HG03045 (cell line): ENCODE measurements around the gene SCD.

ENCODE experiments used
- ATAC-seq: cut with Tn5 transposase; IDR thresholded peaks from one replicate; pipeline ENCODE4 v1.9.1; 2021; ENCODE audit warnings: mild to moderate bottlenecking, moderate library complexity; ENCODE audit not compliant: unreplicated experiment

The SCD gene

GRCh38 chr10:100339236-100339635, 7.8 kb upstream of the SCD start:
- no peak for ATAC-seq

DNA sequence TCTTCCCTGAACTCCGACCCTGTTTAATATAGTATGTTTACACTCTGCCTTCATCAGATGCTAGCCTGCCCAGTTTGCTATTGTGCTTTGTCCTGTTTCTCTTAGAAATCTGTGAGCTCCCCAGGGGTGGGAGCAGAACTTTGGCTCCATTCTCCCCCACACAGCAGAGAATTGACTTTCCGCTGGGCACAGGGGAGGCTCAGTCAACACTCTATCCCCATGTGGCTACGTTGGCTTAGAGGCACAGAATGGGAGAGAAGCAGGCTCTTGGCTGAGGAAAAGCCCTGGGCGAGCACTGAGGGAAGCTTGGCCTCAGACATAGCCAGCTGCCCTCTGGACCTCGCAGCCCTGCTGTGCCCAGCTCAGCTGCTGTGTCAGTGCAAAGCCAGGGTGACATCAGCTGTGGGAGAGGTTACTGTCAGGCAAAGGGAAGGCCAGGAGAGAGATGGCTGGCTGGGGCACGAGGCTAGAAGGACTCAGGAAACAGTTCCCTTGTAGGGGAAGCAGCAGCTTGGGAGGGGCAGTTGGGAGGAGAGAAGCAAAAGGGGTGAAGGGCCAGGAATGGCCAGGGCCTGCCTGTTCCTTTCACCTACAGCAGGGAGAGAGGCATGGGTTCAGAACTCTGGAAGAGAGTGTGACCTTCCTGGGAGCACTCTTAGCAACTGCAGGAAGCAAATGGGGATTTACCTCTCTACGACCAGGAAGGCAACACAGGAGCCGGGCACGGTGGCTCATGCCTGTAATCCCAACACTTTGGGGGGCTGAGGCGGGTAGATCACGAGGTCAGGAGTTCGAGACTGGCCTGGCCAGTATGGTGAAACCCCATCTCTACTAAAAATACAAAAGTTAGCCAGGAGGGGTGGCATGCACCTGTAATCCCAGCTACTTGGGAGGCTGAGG, 5.8 kb upstream of the SCD start:
- no peak for ATAC-seq

DNA sequence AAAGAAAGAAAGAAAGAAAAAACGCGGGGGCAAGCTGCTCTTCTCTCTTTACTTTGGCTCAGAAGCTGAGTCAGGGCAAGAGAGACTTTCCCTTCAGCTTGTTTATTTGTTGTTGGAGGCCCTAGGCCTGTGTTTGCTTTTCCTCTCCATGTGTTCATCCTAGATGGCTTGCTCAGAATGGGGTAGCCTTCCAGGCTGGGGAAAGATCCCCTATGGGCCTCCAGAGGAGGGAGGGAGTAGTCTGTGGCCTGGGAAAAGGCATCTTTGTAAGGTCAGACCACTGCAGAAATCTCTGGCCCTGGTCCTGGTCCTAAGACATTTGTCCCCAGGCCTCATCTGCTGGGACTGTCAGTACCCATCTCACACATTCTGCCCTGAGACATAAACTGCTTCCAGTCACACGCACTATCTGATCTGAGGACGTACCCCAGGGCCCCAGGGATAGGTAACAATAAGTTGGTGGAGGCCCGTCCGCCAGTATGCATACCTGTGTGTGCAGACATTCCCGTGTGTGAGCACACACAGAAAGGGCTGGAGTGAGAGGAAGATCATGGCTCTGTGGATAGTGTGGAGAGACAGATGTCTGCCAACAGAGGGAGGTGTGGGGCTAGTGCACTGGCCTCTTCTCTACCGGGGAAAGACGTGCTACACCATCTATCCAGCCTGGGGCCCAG, 4.9 kb upstream of the SCD start:
- no peak for ATAC-seq

GRCh38 chr10:100342627-100342972, 4.4 kb upstream of the SCD start:
- no peak for ATAC-seq

- ATAC-seq: no peak
Measured at GRCh38 chr10:100344241-100344788, 2.7 kb upstream of the SCD start.

DNA sequence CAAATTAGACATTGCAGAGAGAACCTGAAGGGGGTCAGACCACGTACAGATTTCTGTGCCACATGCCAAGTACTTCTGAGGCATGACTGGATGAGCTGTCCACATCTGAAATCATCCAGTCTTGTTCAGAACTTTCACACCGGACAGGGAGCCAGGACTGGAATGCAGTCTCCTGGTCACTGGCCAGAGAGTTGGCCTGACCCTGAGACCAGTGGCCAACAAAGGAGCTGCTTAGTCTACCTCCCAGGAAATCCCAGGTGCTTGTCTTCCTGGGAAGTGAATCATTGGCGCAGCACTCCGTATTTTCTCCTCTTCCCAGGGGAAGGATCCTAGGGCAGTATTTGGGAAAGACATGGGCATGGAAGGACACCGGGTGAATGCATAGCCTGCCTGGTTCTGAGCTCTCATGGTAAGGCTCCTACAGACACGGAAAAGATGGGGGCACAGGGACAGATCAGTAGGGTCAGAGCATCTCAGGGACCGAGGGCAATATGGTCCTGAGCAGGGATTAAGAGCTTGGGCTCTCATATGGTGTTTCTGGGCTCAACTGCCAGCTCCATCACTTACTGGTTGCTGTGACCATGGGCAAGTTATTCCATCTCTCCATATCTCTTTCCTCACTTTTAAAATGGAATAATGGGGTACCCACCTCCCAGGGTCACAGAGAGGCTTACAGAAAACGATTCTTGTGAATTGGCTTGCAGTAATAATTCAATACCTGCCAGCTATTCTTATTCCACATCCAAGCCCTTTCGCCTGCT, 1.3 kb upstream of the SCD start:
- no peak for ATAC-seq

- ATAC-seq: peak; percentile 51
Measured at GRCh38 chr10:100346351-100346764, 675 bp upstream of the SCD start.

- no peak for ATAC-seq
Measured at GRCh38 chr10:100347568-100348195, 649 bp downstream of the SCD start.

DNA sequence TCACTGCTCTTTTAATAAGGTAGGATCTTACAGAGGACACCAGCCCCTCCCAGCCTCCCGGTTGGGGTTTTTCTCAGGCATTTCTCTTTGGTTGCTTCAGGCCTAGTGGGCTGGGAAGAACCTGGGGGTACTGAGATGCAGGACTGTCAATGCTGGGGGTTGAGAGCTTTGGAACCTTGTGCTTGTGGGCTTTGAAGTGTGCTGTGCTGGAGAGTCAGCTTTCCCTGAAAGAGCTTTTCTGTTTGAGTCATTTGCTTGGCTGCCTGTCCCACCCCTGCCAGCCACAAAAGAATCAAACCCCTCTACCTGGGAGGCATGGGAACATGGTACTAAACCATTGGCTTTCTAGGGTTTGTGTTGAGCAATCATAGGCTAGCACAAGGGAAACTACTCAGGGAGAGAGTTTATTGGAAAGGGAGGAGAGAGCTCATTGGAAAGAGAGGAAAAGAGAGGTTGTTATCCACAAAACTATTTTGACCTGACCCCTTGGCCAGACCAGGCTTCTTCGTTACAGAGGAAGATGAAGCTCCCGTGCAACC, 1.4 kb downstream of the SCD start:
- ATAC-seq: no peak

- ATAC-seq: no peak
Measured at GRCh38 chr10:100349087-100349486, 2.1 kb downstream of the SCD start.

DNA sequence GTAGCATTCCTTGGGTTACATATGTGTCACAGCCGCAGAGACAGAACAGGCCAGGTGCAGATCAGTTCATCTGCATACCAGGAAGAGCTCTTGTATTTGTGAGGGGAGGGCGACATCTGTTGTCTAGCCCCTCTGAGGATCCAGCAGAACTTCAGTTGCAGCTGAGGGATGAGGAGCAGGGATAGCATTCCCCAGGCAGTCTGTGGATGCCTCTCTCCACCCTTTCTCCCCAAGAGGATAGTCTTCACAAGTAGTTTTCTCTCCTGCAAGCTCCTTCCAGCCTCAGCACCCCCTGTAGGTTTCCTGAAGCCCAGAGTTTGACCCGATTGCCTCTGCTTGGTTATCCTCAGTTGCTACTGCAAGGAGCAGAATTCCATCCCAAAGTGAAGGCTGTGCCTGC, 2.6 kb downstream of the SCD start:
- ATAC-seq: no peak

DNA sequence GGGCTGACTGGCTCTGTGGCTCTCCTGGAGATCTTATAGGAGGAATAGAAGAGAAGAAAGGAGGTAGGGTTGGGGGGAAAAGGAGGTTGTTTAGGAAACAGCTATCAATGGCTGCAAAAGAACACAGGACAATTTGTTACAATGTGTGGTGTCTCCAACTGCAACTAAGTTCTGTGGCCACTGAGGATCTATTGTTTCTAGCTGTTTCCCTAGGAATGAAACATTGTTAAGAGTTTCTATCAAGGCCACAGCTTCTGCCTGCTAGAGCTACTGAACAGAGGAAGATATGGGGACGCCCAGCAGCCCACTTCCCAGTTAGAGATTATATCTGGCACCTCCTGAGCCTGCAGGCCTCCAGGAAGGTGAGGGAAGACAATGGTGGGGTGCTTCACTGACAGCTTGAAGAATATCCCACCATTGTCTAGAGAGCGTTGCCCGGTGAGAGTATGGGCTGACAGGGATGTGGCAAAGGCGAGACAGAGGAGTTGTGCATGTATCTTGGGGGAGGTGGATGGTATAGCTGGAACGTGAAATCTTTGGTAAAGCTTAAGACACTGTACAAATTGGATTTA, 4.0 kb downstream of the SCD start:
- ATAC-seq: no peak

DNA sequence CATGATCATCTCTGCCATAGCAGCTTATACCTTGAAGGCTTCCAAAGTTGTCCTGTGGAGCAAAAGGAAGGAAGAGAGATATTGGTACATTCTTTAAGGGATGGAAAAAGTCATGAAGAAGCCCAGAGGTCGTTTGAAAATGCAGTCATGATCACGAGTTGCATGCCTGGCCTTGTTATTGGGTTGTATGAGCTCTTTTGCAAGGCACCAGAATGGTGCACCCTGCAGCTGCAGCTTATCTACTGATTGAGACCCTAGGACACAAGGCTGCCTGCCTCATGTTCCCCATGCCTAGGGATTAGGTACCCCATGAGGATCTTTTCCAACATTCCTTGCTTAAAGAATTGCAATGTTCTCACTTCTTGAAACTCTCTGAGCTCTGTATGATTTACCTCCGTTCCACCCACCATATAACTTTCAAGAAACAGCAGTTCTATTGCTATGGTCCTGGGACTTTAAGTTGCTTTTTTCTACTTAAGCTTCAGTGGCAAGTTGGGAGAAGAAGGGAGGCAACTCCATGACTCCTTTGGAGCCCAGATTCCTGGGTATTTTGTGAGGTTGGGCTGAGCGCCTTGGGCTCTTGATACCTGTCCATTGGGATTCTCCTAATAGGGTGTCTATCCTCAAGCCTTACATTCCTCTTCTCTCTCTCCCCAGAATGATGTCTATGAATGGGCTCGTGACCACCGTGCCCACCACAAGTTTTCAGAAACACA, 6.9 kb downstream of the SCD start:
- ATAC-seq: no peak

- no peak for ATAC-seq
Measured at GRCh38 chr10:100355086-100355485, 8.1 kb downstream of the SCD start.

GRCh38 chr10:100356067-100357017, 9.3 kb downstream of the SCD start:
- ATAC-seq: no peak

GRCh38 chr10:100357059-100357858, 10.2 kb downstream of the SCD start:
- no peak for ATAC-seq

- ATAC-seq: no peak
Measured at GRCh38 chr10:100359030-100359432, 12.0 kb downstream of the SCD start.
